Kidney epithelial cell (primary cell): ENCODE measurements around the gene LGALSL. TPM values are rescaled to one million over a fixed set of nuclear protein-coding genes. Genes with fewer than 3 reads are reported as not detected.

Source experiments
- DNase-seq: peaks from one replicate; pipeline ENCODE4 v3.0.0-alpha.2; 2010; ENCODE audit warnings: low read depth
- H3K27me3 ChIP-seq: 2 replicates; pipeline ENCODE4 v1.6.0; 2011; ENCODE audit warnings: low read length; ENCODE audit not compliant: control insufficient read depth, insufficient read depth
- H3K36me3 ChIP-seq: 2 replicates; pipeline ENCODE4 v1.5.1; 2011; ENCODE audit warnings: low read length; ENCODE audit not compliant: control insufficient read depth, insufficient read depth
- H3K4me3 ChIP-seq: 2 replicates; pipeline ENCODE4 v1.5.1; 2011; ENCODE audit warnings: low read depth, mild to moderate bottlenecking, control low read depth, low read length
- CTCF ChIP-seq: IDR thresholded peaks from 2 replicates; pipeline ENCODE4 v1.5.1; 2011; ENCODE audit warnings: mild to moderate bottlenecking, moderate library complexity, low read length, control low read depth, inconsistent platforms; ENCODE audit not compliant: insufficient read depth, poor library complexity, severe bottlenecking
- total RNA-seq: library from RNA; depleted of rRNA; stranded (reverse); fragments of >200 nt; gene quantifications from 2 replicates; pipeline ENCODE4 v1.2.3, GENCODE V29; 2015

The LGALSL gene
- total RNA-seq, 1 donor from 2014 or later, result 9.9 TPM

DNA sequence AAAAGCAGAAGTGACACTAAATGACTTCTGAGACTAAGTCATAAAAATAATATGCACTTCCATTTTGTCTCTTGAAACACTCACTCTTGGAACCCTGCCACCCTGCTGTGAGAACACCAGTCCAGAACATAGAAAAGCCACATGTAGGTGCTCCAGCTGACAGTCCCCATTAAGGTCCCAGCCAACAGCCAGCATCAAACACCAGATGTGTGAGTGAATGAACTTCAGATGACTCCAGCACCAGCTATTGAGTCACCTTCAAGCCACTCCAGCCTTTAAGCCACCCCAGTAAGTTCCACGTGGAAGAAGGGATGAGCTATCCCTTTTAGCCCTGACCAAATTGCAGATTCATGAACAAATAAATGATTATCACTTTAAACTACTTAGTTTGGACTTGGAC is 31.5 kb upstream of the LGALSL start:
- no peak for DNase-seq
- H3K4me3 ChIP-seq, result no peak overlapping the region
- H3K27me3 ChIP-seq, result no peaks in the 10 kb centered on the region
- no peaks in the 10 kb centered on the region for H3K36me3 ChIP-seq
- no peak for TF ChIP-seq CTCF

GRCh38 chr2:64423303-64423702 is 30.7 kb upstream of the LGALSL start:
- Histone ChIP-seq H3K27me3 (no peaks in the 10 kb centered on the region), H3K36me3 (no peaks in the 10 kb centered on the region), H3K4me3 (no peak overlapping the region)
- no peak for DNase-seq
- TF ChIP-seq CTCF, result no peak

DNA sequence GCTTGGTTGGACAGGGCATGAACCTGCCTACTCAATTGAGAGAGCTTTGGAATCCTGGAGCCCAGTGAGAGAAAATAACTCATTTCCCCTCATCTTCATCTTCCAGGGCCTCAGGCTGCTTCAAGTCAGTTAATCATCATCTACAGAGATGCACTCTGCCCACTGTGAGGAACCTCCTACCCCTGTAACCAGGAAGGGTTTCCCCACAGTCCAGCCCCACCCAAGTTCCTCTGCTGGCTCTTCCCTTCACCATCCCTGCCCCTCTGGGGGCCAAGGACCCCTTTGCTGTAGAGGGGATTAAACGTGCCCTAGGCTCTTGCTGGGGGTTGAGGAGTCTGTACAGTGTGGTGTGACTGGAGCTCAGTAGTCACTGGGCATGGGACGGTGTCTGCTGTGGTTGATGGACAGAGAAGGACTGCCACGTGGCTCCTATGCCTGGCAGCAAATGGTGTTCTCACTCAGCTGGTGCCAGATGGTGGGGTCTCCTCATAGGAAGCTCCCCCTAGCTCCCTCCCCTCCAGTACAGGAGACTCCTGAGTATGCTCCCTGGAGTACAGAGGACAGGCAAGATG is 29.5 kb upstream of the LGALSL start:
- no peaks in the 10 kb centered on the region for H3K36me3 ChIP-seq
- TF ChIP-seq CTCF, result no peak
- no peak for DNase-seq
- H3K4me3 ChIP-seq, result no peak overlapping the region
- no peaks in the 10 kb centered on the region for H3K27me3 ChIP-seq

DNA sequence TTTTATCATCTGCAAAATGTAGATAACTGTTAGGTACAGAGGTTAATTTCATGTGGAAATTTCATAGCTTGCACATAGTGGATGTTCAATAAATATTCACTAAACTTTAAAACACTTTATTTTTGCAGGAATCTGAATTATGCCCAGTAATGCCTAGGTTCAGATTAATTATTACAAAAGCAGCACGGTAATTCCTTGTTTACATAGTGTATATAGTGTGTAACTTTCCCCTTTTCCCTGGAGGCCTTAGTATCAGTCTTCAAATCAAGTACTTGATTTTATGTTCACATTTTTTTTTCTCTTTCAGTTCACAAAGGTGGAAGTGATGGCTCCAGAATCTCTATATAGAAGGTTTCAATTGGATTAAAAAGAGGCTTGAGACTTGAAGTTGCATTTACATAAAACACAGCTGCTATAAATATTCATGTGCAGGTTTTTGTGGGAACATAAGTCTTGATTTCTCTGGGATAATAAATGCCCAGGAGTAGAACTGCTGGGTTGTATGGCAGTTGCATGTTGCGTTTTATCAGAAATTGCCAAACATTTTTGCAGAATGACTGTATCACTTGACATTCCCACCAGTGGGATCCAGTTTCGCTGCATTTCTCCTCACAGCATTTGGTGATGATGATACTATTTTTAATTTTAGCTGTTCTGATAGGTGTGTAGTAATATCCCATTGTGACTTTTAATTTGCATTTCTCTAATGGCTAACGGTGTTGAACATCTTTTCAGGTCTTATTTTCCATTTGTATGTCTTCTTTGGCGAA is 27.6 kb upstream of the LGALSL start:
- TF ChIP-seq CTCF, result no peak
- H3K36me3 ChIP-seq, result no peaks in the 10 kb centered on the region
- H3K4me3 ChIP-seq, result no peak overlapping the region
- no peaks in the 10 kb centered on the region for H3K27me3 ChIP-seq
- no peak for DNase-seq

DNA sequence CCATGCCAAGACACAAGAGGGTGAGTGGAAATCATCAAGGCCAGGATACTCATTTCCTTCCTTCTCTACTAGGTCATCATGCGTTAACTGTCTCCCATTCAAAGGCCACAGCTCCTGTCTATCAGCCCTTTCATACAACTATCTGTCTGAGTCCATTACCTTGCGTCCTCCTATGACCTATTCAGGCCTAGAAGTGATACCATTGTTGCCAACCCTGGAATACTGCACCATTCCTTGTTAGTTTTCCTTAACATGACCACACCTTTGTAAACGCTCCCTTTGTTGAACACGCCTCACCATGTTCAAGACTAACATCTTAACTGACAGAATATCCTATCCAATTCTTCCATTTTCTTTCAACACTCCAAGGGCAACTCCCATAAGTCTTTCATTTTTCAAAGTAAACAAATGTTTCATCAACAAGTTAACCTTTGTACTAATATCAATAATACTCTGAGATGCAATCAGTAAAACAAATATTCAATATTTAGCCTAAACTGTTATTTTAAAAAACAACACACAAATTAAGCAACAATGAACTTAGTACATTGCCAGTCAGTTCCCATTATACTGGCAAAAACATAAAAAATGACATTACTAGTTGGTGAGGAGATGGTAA is 19.8 kb upstream of the LGALSL start:
- Histone ChIP-seq H3K27me3 (no peaks in the 10 kb centered on the region), H3K4me3 (no peak overlapping the region), H3K36me3 (no peaks in the 10 kb centered on the region)
- DNase-seq, result no peak
- no peak for TF ChIP-seq CTCF
